PC-3 (cell line): Measurements from ENCODE around the gene ENPP1.

Experiments
- CTCF ChIP-seq: fragments of 300-600 bp; sonication (generic); conservative IDR thresholded peaks from 2 replicates; pipeline ENCODE4 v1.5.1; 2017; ENCODE audit warnings: antibody characterized with exemption, low read depth, mild to moderate bottlenecking, low read length
- EZH2phosphoT487 ChIP-seq: fragments of 300-600 bp; sonication (generic); IDR thresholded peaks from 2 replicates; pipeline ENCODE4 v1.6.1; 2018; ENCODE audit warnings: mild to moderate bottlenecking, antibody characterized with exemption, low read length, borderline replicate concordance

DNA sequence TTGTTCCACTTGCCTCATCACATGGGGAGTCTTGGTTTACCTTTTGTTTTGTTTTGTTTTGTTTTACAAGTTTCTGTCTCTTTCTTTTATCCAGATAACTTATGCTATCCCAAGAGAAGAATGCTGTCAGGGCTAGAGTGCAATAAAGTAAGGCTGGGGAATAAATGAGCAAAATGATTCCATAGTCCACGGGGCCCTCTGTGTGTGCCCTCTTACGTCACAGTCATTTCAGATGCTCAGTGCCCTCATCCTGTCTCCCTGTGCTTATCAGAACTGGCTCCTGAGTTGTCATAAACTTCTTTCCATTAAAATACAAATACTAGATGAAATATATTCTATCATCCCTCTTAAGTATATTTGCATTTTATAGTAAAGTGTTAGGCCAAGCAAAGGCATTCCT, 30.8 kb upstream of the ENPP1 start:
- TF ChIP-seq CTCF, result no peak
- TF ChIP-seq EZH2phosphoT487, result no peak
